WTC11 (cell line): ENCODE data around the gene KRTAP5-2. TPM values are rescaled to one million over a fixed set of nuclear protein-coding genes. Genes with fewer than 3 reads are reported as not detected.

Source experiments
- ATAC-seq: fragments of 200-7000 bp; cut with Tn5 transposase; 2 replicates; pipeline ENCODE4 v1.10.0; 2021; ENCODE audit warnings: mild to moderate bottlenecking, moderate library complexity
- CTCF ChIA-PET: fragments of 300-600 bp; sonication (Branson Sonifier 250); formaldehyde crosslinking; loops from one replicate; lab custom pipeline; 2021; ENCODE audit warnings: antibody characterized with exemption; lab: Charles Lee
- POLR2A ChIA-PET: fragments of 350-600 bp; sonication (Branson Sonifier 250); formaldehyde crosslinking; loops from one replicate; lab custom pipeline; 2021; ENCODE audit warnings: antibody characterized with exemption; lab: Charles Lee
- DNase-seq: peaks from one replicate; pipeline ENCODE4 v3.0.0; 2021; ENCODE audit warnings: low spot score
- H3K27ac Mint-ChIP-seq: 2 replicates; pipeline ENCODE4 v1.8.0; 2021; ENCODE audit warnings: mixed read lengths
- H3K27me3 Mint-ChIP-seq: 2 replicates; pipeline ENCODE4 v1.8.0; 2021; ENCODE audit warnings: low read depth, mild to moderate bottlenecking, moderate library complexity, mixed read lengths
- H3K36me3 Mint-ChIP-seq: 2 replicates; pipeline ENCODE4 v1.8.0; 2021; ENCODE audit warnings: mixed read lengths
- H3K4me1 Mint-ChIP-seq: 2 replicates; pipeline ENCODE4 v1.8.0; 2022; ENCODE audit warnings: mixed read lengths
- H3K4me3 Mint-ChIP-seq: 2 replicates; pipeline ENCODE4 v1.8.0; 2021; ENCODE audit warnings: mild to moderate bottlenecking, moderate library complexity, mixed read lengths
- H3K9me3 Mint-ChIP-seq: 2 replicates; pipeline ENCODE4 v1.8.0; 2021; ENCODE audit warnings: mixed read lengths
- ATF1 ChIP-seq: sonication (generic); formaldehyde crosslinking; IDR thresholded peaks from 2 replicates; pipeline ENCODE4 v1.8.1; 2023; ENCODE audit warnings: mild to moderate bottlenecking, moderate library complexity, missing genetic modification reagents
- GTF2I ChIP-seq: fragments of 250-450 bp; sonication (Bioruptor Pico); conservative IDR thresholded peaks from 2 replicates; pipeline ENCODE4 v1.4.0; 2021; ENCODE audit warnings: mild to moderate bottlenecking
- IRF1 ChIP-seq: sonication (generic); formaldehyde crosslinking; IDR thresholded peaks from 2 replicates; pipeline ENCODE4 v1.8.0; 2023; ENCODE audit warnings: missing genetic modification reagents
- MXD4 ChIP-seq: fragments of 250-450 bp; sonication (Bioruptor Pico); IDR thresholded peaks from 2 replicates; pipeline ENCODE4 v1.8.0; 2021; ENCODE audit warnings: mild to moderate bottlenecking, moderate library complexity, borderline replicate concordance
- NR2C2 ChIP-seq: sonication (generic); formaldehyde crosslinking; IDR thresholded peaks from 2 replicates; pipeline ENCODE4 v1.8.0; 2022; ENCODE audit warnings: mild to moderate bottlenecking, missing genetic modification reagents
- PRDM15 ChIP-seq: sonication (generic); formaldehyde crosslinking; IDR thresholded peaks from 2 replicates; pipeline ENCODE4 v1.8.0; 2022; ENCODE audit warnings: missing genetic modification reagents
- RELA ChIP-seq: sonication (generic); formaldehyde crosslinking; IDR thresholded peaks from 2 replicates; pipeline ENCODE4 v1.8.1; 2022; ENCODE audit warnings: missing genetic modification reagents, mild to moderate bottlenecking, borderline replicate concordance
- RORB ChIP-seq: fragments of 250-450 bp; sonication (Bioruptor Pico); IDR thresholded peaks from 2 replicates; pipeline ENCODE4 v1.9.0; 2021; ENCODE audit warnings: mild to moderate bottlenecking
- TEAD1 ChIP-seq: sonication (generic); formaldehyde crosslinking; IDR thresholded peaks from 2 replicates; pipeline ENCODE4 v1.8.0; 2022; ENCODE audit warnings: mild to moderate bottlenecking, missing genetic modification reagents
- ZNF396 ChIP-seq: fragments of 250-450 bp; sonication (Bioruptor Pico); IDR thresholded peaks from 2 replicates; pipeline ENCODE4 v1.8.0; 2021; ENCODE audit warnings: mild to moderate bottlenecking, moderate library complexity, borderline replicate concordance
- ZSCAN18 ChIP-seq: fragments of 250-450 bp; sonication (Bioruptor Pico); IDR thresholded peaks from 2 replicates; pipeline ENCODE4 v2.1.2; 2022; ENCODE audit warnings: mild to moderate bottlenecking, moderate library complexity
- total RNA-seq: library from RNA; stranded (reverse); gene quantifications from 3 replicates; pipeline ENCODE4 v1.2.3, GENCODE V29; 2021
- TF ChIP-seq, protein P1 (sequence below): sonication (generic); formaldehyde crosslinking; IDR thresholded peaks from 2 replicates; pipeline ENCODE4 v1.8.0; 2022; ENCODE audit warnings: mild to moderate bottlenecking, missing genetic modification reagents
- TF ChIP-seq, protein P2 (sequence below): sonication (generic); formaldehyde crosslinking; IDR thresholded peaks from 2 replicates; pipeline ENCODE4 v1.8.0; 2023; ENCODE audit warnings: missing genetic modification reagents, mild to moderate bottlenecking, borderline replicate concordance
- TF ChIP-seq, protein P3 (sequence below): sonication (generic); formaldehyde crosslinking; IDR thresholded peaks from 2 replicates; pipeline ENCODE4 v1.8.1; 2023; ENCODE audit warnings: mild to moderate bottlenecking, missing genetic modification reagents, moderate library complexity

Gene KRTAP5-2
- total RNA-seq, 1 experiment from 2014 or later, result not detected

DNA sequence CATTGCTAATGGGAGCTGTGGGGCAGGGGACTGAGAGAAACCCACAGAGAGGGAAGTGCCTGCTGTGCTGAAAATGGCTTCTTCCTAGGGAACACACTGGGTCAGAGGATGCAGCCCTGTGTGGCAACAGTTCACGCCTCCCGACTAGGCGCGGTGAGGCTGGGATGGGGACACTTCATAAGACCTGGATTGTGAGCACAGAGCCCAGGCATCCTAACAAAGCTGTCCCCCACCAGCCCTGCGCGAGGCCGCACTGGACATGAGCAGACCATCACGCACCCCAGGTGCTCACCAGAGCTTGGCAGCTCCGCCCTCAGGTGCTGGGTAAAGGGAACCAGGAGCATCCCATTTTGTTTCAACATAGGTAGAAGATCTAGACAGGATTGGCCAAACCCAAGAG is 25.6 kb upstream of the KRTAP5-2 start (continued):
- TF ChIP-seq, protein P1, sequence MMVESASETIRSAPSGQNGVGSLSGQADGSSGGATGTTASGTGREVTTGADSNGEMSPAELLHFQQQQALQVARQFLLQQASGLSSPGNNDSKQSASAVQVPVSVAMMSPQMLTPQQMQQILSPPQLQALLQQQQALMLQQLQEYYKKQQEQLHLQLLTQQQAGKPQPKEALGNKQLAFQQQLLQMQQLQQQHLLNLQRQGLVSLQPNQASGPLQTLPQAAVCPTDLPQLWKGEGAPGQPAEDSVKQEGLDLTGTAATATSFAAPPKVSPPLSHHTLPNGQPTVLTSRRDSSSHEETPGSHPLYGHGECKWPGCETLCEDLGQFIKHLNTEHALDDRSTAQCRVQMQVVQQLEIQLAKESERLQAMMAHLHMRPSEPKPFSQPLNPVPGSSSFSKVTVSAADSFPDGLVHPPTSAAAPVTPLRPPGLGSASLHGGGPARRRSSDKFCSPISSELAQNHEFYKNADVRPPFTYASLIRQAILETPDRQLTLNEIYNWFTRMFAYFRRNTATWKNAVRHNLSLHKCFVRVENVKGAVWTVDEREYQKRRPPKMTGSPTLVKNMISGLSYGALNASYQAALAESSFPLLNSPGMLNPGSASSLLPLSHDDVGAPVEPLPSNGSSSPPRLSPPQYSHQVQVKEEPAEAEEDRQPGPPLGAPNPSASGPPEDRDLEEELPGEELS (CRISPR knock-in tag), result no peak
- TF ChIP-seq NR2C2 (CRISPR knock-in tag) (no peak), GTF2I (CRISPR knock-in tag) (no peak), RELA (no peak), ATF1 (CRISPR knock-in tag) (no peak), IRF1 (CRISPR knock-in tag) (no peak), MXD4 (no peak), ZNF396 (CRISPR knock-in tag) (no peak)
- TF ChIP-seq, protein P2, sequence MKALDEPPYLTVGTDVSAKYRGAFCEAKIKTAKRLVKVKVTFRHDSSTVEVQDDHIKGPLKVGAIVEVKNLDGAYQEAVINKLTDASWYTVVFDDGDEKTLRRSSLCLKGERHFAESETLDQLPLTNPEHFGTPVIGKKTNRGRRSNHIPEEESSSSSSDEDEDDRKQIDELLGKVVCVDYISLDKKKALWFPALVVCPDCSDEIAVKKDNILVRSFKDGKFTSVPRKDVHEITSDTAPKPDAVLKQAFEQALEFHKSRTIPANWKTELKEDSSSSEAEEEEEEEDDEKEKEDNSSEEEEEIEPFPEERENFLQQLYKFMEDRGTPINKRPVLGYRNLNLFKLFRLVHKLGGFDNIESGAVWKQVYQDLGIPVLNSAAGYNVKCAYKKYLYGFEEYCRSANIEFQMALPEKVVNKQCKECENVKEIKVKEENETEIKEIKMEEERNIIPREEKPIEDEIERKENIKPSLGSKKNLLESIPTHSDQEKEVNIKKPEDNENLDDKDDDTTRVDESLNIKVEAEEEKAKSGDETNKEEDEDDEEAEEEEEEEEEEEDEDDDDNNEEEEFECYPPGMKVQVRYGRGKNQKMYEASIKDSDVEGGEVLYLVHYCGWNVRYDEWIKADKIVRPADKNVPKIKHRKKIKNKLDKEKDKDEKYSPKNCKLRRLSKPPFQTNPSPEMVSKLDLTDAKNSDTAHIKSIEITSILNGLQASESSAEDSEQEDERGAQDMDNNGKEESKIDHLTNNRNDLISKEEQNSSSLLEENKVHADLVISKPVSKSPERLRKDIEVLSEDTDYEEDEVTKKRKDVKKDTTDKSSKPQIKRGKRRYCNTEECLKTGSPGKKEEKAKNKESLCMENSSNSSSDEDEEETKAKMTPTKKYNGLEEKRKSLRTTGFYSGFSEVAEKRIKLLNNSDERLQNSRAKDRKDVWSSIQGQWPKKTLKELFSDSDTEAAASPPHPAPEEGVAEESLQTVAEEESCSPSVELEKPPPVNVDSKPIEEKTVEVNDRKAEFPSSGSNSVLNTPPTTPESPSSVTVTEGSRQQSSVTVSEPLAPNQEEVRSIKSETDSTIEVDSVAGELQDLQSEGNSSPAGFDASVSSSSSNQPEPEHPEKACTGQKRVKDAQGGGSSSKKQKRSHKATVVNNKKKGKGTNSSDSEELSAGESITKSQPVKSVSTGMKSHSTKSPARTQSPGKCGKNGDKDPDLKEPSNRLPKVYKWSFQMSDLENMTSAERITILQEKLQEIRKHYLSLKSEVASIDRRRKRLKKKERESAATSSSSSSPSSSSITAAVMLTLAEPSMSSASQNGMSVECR, result no peak

GRCh38 chr11:1622086-1622485 is 24.0 kb upstream of the KRTAP5-2 start, which contains the start of gene KRTAP5-4:
Gene KRTAP5-4, minus strand, starts transcription at chr11:1622138. Its CDS starts 45 bp downstream, at chr11:1622093.
- Mint-ChIP-seq H3K27ac (no peak within 1 kb of the TSS), H3K4me3 (no peak within 1 kb of the TSS), H3K27me3 (peaks cover 36% of the 10 kb centered on the region), H3K4me1 (peaks cover 10% of the 10 kb centered on the region), H3K36me3 (peaks cover 2% of the 10 kb centered on the region; the same call in 1 of the 2 replicates), H3K9me3 (peaks cover 8% of the 10 kb centered on the region)
- ATAC-seq (no peak), DNase-seq (no peak)
- TF ChIP-seq, protein P3, sequence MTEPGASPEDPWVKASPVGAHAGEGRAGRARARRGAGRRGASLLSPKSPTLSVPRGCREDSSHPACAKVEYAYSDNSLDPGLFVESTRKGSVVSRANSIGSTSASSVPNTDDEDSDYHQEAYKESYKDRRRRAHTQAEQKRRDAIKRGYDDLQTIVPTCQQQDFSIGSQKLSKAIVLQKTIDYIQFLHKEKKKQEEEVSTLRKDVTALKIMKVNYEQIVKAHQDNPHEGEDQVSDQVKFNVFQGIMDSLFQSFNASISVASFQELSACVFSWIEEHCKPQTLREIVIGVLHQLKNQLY (CRISPR knock-in tag), result no peak
- no peak for TF ChIP-seq PRDM15 (CRISPR knock-in tag)
- TF ChIP-seq RORB (CRISPR knock-in tag), result no peak
- no peak for TF ChIP-seq TEAD1 (CRISPR knock-in tag)
- TF ChIP-seq ZSCAN18 (CRISPR knock-in tag), result no peak
- TF ChIP-seq, all 79 proteins: peak for 0
- CTCF ChIA-PET, result no interaction called here
- POLR2A ChIA-PET, result no interaction called here
